Heart left ventricle (tissue), 16 donors: ENCODE measurements around the gene PYGB. TPM values are rescaled to one million over a fixed set of nuclear protein-coding genes. Genes with fewer than 3 reads are reported as not detected.
A peak's percentile ranks its signal among the peaks of the same experiment; 100 is the strongest.

Experiments used
- ATAC-seq, 4 donors: fragments of 200-7000 bp; cut with Tn5 transposase; one replicate each; pipeline ENCODE4 v1.9.1; 2020 to 2022; ENCODE audit warnings: moderate library complexity in 4 of 4, mild to moderate bottlenecking in 3 of 4, moderate number of reproducible peaks in 1 of 4
- DNase-seq, 5 donors: peaks; one replicate each; pipeline ENCODE4 v3.0.0-alpha.2; 2020
- H3K27ac ChIP-seq, 12 donors: fragments of 200-600 bp; sonication (generic) in 4 of 12; one replicate each; pipeline versions ENCODE4 v1.5.0 to v1.8.0; 2016 to 2022; ENCODE audit warnings: mild to moderate bottlenecking in 2 of 12
- H3K27me3 ChIP-seq, 9 donors: fragments of 200-600 bp; sonication (generic) in 2 of 9; one replicate each; pipeline versions ENCODE4 v1.5.1 to v1.8.0; 2016 to 2022; ENCODE audit warnings: mild to moderate bottlenecking in 3 of 9
- H3K36me3 ChIP-seq, 9 donors: fragments of 200-600 bp; sonication (generic) in 2 of 9; one replicate each; pipeline versions ENCODE4 v1.5.0 to v1.8.0; 2018 to 2022; ENCODE audit warnings: mild to moderate bottlenecking in 2 of 9
- H3K4me1 ChIP-seq, 12 donors: fragments of 200-600 bp; sonication (generic) in 4 of 12; one replicate each; pipeline versions ENCODE4 v1.5.0 to v1.8.0; 2016 to 2022; ENCODE audit warnings: mild to moderate bottlenecking in 3 of 12
- H3K4me3 ChIP-seq, 12 donors: fragments of 200-600 bp; sonication (generic) in 4 of 12; one replicate each; pipeline versions ENCODE4 v1.5.0 to v1.8.0; 2017 to 2022; ENCODE audit warnings: mild to moderate bottlenecking in 9 of 12, moderate library complexity in 4 of 12
- H3K9me3 ChIP-seq, 12 donors: fragments of 200-600 bp; sonication (generic) in 4 of 12; one replicate each; pipeline versions ENCODE4 v1.5.0 to v1.8.0; 2016 to 2022; ENCODE audit warnings: mild to moderate bottlenecking in 1 of 12
- CTCF ChIP-seq, 12 donors: fragments of 200-600 bp; sonication (generic) in 4 of 12; IDR thresholded peaks; one replicate each; pipeline versions ENCODE4 v1.5.0 to v1.8.0; 2018 to 2022; ENCODE audit warnings: antibody characterized with exemption in 12 of 12, mild to moderate bottlenecking in 5 of 12
- POLR2A ChIP-seq, 2 donors: fragments of 450-650 bp; IDR thresholded peaks; one replicate each; pipeline ENCODE4 v1.6.1; 2017; ENCODE audit warnings: antibody characterized with exemption in 2 of 2, mild to moderate bottlenecking in 2 of 2, moderate library complexity in 2 of 2
- WGBS, 4 donors: extraction: QIAGEN DNeasy Blood & Tissue Kit in 2 of 4; methylation state at CpG; one replicate each; pipeline versions ENCODE4 v1.1.5 to v1.1.7; 2013 to 2018; 5-methylcytosine and 5-hydroxymethylcytosine counted together
- intact Hi-C, 10 donors: fragments of 100-400 bp; cut with DNase I; formaldehyde crosslinking; loops; one replicate each; pipeline versions ENCODE4 v1.11.1 to v1.14.2; 2022
- polyA plus RNA-seq, 2 donors: library from polyadenylated mRNA; stranded (reverse); fragments of 200-250 nt; gene quantifications; one replicate each; pipeline ENCODE4 v1.2.3, GENCODE V29; 2013
- total RNA-seq, 9 donors: library from RNA; depleted of rRNA in 2 of 9; stranded (reverse); fragments of >200 nt in 2 of 9; fragmentation: NEBNext Ultra II Directional in 3 of 9; extraction: Animal tissue kit (Norgen Biotek cat#: 25700) in 3 of 9; gene quantifications; one replicate each; pipeline versions ENCODE4 v1.1.0 to v1.2.4, GENCODE V29; 2016 to 2023
- donor health status: ischemic (EF 13 %, LVEDD 7.1; RV severe dilation, severe dysfunction).
- donor health status: healthy with polysubstance abuse.
- donor health status: DM: no; HTN: yes; CAD: no.
- donor health status: DM: no; HTN: no; CAD: no.
- donor health status: ischemic (EF 25% LVEDD 6.9; RV normal size, moderate dysfunction).
- donor health status: ischemic (EF 25% LVEDD 5.7; RV mildly dilated, moderate dysfunction).
- donor health status: healthy.
- donor health status: DM: yes; HTN: yes; CAD: no.
- donor health status: ischemic (EF 35%, LVEDD 5.7; RV mildly dilated, moderate dysfunction).
- donor health status: nonischemic (EF 11% LVEDD 7.7; RV severe dilation, severe dysfunction).
- donor health status: DM: yes; HTN: yes; CAD: no.
- donor health status: PGD.
- donor health status: ischemic (EF 29% LVEDD 5.4; RV normal size, mild dysfunction).
- donor health status: nonischemic (EF 23%, LVEDD 6.1; RV moderate dilation, normal function).

PYGB gene
- total and polyA plus RNA-seq, 11 donors, result 144 to 450 (median 232) TPM

GRCh38 chr20:25274481-25274880 lies 26.6 kb downstream of the PYGB start:
- H3K4me1 ChIP-seq, result peaks cover 0 to 75% (median 34%) of the 10 kb centered on the region in 12 donors

GRCh38 chr20:25274891-25275812 lies 27.3 kb downstream of the PYGB start:
- peak; percentile 49 to 68 (median 58) for ATAC-seq
- Histone ChIP-seq H3K9me3 (no peaks in the 10 kb centered on the region), H3K4me1 (peaks cover 0 to 75% (median 34%) of the 10 kb centered on the region in 12 donors), H3K27ac (peak overlapping the region in 10 of 12 donors; percentile 31 to 75 (median 59)), H3K4me3 (no peak overlapping the region), H3K36me3 (peaks cover 0 to 99% (median 84%) of the 10 kb centered on the region in 9 donors), H3K27me3 (no peaks in the 10 kb centered on the region)
- DNase-seq, result peak; percentile 56 to 86 (median 70)
- TF ChIP-seq CTCF (IDR thresholded peaks at IDR 0.05) (peak in 6 of 12 donors; percentile 10 to 36 (median 26)), POLR2A (IDR thresholded peaks at IDR 0.05) (no peak)
- WGBS, 4 donors, result 62 to 82% (median 72%) methylated on average over 29 to 32 of the region's 32 CpGs
- intact Hi-C loops, result loop anchor here in 3 of 10 donors (1.0 to 2.0 kb wide), 3 partner anchors 16 to 20 kb away; no protein-coding TSS in a partner anchor

More at GRCh38 chr20:25274481-25274880, 26.6 kb downstream of the PYGB start:
- no peaks in the 10 kb centered on the region for H3K9me3 ChIP-seq
- ATAC-seq (peak in 3 of 4 donors; percentile 10 to 47 (median 22)), DNase-seq (peak; percentile 11 to 70 (median 39))
- intact Hi-C loops, result loop anchor here in 3 of 10 donors (1.0 to 2.0 kb wide), 3 partner anchors 16 to 19 kb away; no protein-coding TSS in a partner anchor
- H3K36me3 ChIP-seq, result peaks cover 0 to 99% (median 84%) of the 10 kb centered on the region in 9 donors
- 72 to 86% (median 75%) methylated on average over 8 to 20 of the region's 20 CpGs for WGBS, 4 donors
- H3K27ac ChIP-seq, result peak overlapping the region in 11 of 12 donors; percentile 29 to 75 (median 58)
- H3K27me3 ChIP-seq, result no peaks in the 10 kb centered on the region
- TF ChIP-seq CTCF (IDR thresholded peaks at IDR 0.05) (no peak), POLR2A (IDR thresholded peaks at IDR 0.05) (no peak)
- no peak overlapping the region for H3K4me3 ChIP-seq

GRCh38 chr20:25275813-25276532 lies 28.1 kb downstream of the PYGB start:
- peak overlapping the region in 10 of 12 donors; percentile 13 to 79 (median 52) for H3K27ac ChIP-seq
- peaks cover 0 to 99% (median 84%) of the 10 kb centered on the region in 9 donors for H3K36me3 ChIP-seq
- intact Hi-C loops, result loop anchor here in 2 of 10 donors (2.0 kb wide), 2 partner anchors 17 to 19 kb away; no protein-coding TSS in a partner anchor
- peaks cover 0 to 71% (median 34%) of the 10 kb centered on the region in 12 donors for H3K4me1 ChIP-seq
- WGBS, 4 donors, result 83 to 91% (median 89%) methylated on average over 18 to 20 of the region's 20 CpGs
- H3K4me3 ChIP-seq, result no peak overlapping the region
- no peaks in the 10 kb centered on the region for H3K27me3 ChIP-seq
- DNase-seq (peak; percentile 6 to 65 (median 14)), ATAC-seq (no peak)
- no peaks in the 10 kb centered on the region for H3K9me3 ChIP-seq
- TF ChIP-seq CTCF (IDR thresholded peaks at IDR 0.05) (no peak), POLR2A (IDR thresholded peaks at IDR 0.05) (no peak)
